Neural progenitor cell (in vitro differentiated cells): ENCODE results near the gene GBP3. TPM values are rescaled to one million over a fixed set of nuclear protein-coding genes. Genes with fewer than 3 reads are reported as not detected.
"Not testable (repeated sequence)": the region's sequence is repeated elsewhere in the genome, so short reads cannot be mapped to it uniquely, and the experiment has no call there.

Experiments
- DNase-seq: peaks from one replicate; pipeline ENCODE4 v3.0.0-alpha.2; 2016; ENCODE audit warnings: low spot score
- H2AFZ ChIP-seq: fragments of 200-600 bp; sonication (generic); replicated peaks from 2 replicates; pipeline ENCODE4 v1.6.1; 2016; ENCODE audit warnings: antibody characterized with exemption
- H3F3A ChIP-seq: fragments of 200-600 bp; sonication (generic); 2 replicates; pipeline ENCODE4 v1.6.1; 2016; ENCODE audit warnings: antibody characterized with exemption, low read depth
- H3K27ac ChIP-seq: fragments of 200-600 bp; sonication (generic); 2 replicates; pipeline ENCODE4 v1.5.1; 2016; ENCODE audit warnings: mild to moderate bottlenecking
- H3K27me3 ChIP-seq: fragments of 200-600 bp; sonication (generic); 2 replicates; pipeline ENCODE4 v1.6.1; 2016; ENCODE audit warnings: mild to moderate bottlenecking, moderate library complexity
- H3K36me3 ChIP-seq: fragments of 200-600 bp; sonication (generic); 2 replicates; pipeline ENCODE4 v1.5.1; 2016
- H3K4me1 ChIP-seq: fragments of 200-600 bp; sonication (generic); 2 replicates; pipeline ENCODE4 v1.6.1; 2016; ENCODE audit warnings: mixed run types
- H3K4me2 ChIP-seq: fragments of 200-600 bp; sonication (generic); 2 replicates; pipeline ENCODE4 v1.6.1; 2016
- H3K4me3 ChIP-seq: fragments of 200-600 bp; sonication (generic); 2 replicates; pipeline ENCODE4 v1.5.1; 2016
- H3K79me2 ChIP-seq: fragments of 200-600 bp; sonication (generic); 2 replicates; pipeline ENCODE4 v1.6.1; 2016; ENCODE audit warnings: low read depth
- H3K9ac ChIP-seq: fragments of 200-600 bp; sonication (generic); 2 replicates; pipeline ENCODE4 v1.6.1; 2016
- H3K9me3 ChIP-seq: fragments of 200-600 bp; sonication (generic); 2 replicates; pipeline ENCODE4 v1.5.1; 2016; ENCODE audit warnings: low read depth
- H4K20me1 ChIP-seq: fragments of 200-600 bp; sonication (generic); 2 replicates; pipeline ENCODE4 v1.6.1; 2016; ENCODE audit warnings: low read depth
- H3K27ac Mint-ChIP-seq: 3 replicates; pipeline ENCODE4 v1.8.0; 2021; ENCODE audit warnings: mixed read lengths
- H3K27me3 Mint-ChIP-seq: 2 replicates; pipeline ENCODE4 v1.8.0; 2022; ENCODE audit warnings: low read depth, mild to moderate bottlenecking, inconsistent platforms, moderate library complexity, mixed read lengths; ENCODE audit not compliant: insufficient read depth
- H3K36me3 Mint-ChIP-seq: 3 replicates; pipeline ENCODE4 v1.8.0; 2021; ENCODE audit warnings: mixed read lengths
- H3K4me1 Mint-ChIP-seq: 3 replicates; pipeline ENCODE4 v1.8.0; 2021; ENCODE audit warnings: mixed read lengths
- H3K4me3 Mint-ChIP-seq: 3 replicates; pipeline ENCODE4 v1.8.0; 2021; ENCODE audit warnings: mild to moderate bottlenecking, moderate library complexity, mixed read lengths
- H3K9me3 Mint-ChIP-seq: 3 replicates; pipeline ENCODE4 v1.8.0; 2020; ENCODE audit warnings: mixed read lengths
- EZH2 ChIP-seq: fragments of 200-600 bp; sonication (generic); IDR thresholded peaks from 2 replicates; pipeline ENCODE4 v1.6.1; 2017; ENCODE audit warnings: antibody characterized with exemption, mild to moderate bottlenecking, moderate library complexity
- EZH2phosphoT487 ChIP-seq: fragments of 200-600 bp; sonication (generic); IDR thresholded peaks from 2 replicates; pipeline ENCODE4 v1.6.1; 2017; ENCODE audit warnings: antibody characterized with exemption
- total RNA-seq: library from RNA; depleted of rRNA; stranded (reverse); fragments of >200 nt; gene quantifications from 2 replicates; pipeline ENCODE4 v1.2.3, GENCODE V29; 2015; ENCODE audit warnings: low replicate concordance
- TF ChIP-seq, protein P1 (sequence below): fragments of 200-600 bp; sonication (generic); IDR thresholded peaks from 2 replicates; pipeline ENCODE4 v1.5.1; 2017; ENCODE audit warnings: antibody characterized with exemption, mild to moderate bottlenecking

GBP3 gene
- total RNA-seq, 1 donor from 2014 or later, result not detected

DNA sequence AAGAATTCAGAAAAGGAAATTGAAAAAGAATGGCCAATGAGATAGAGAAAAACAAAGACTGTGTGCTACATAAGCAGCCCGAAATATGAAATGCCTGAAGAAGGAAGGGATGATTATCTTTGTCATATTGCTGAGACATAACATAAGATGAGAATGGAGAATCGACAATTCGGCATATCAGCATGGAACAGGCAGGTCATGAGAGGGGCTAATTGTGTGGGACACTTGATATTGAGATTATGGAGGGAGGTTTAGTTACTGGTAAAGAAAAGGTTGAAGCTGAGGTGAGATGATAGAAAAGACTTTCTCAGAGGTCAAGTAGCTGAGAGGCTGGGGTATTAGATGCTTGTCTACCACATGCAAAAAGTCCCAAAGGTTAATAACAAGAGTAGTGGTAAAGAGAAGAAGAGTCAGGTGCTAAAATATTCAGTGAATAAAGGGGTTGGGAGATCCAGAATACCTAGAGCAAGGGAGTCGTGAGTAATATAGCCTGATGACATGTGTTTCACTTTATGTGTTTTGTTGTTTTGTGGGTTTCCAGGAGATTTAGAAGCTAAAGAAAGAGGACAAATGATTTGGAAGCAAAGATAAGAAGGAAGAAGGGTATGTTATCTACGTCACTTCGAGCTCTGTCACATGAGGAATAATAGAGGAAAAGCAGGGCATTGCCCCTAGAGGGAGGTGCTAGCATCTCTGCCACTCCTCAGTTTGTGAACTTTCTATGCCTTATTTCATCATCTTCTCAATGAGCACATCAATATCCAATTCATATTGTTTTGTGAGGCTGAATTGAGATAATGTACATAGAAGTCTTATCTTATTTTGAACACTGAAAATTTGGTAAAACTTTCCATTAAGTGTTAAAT, 23.9 kb upstream of the GBP3 start:
- H3F3A ChIP-seq, H3K27me3 ChIP-seq, H3K9me3 ChIP-seq, H3K79me2 ChIP-seq, H4K20me1 ChIP-seq, H3K27ac ChIP-seq, H3K27me3 Mint-ChIP-seq, H3K4me3 Mint-ChIP-seq, H3K9ac ChIP-seq, H2AFZ ChIP-seq, H3K9me3 Mint-ChIP-seq, H3K4me3 ChIP-seq, H3K36me3 Mint-ChIP-seq, H3K4me2 ChIP-seq, H3K4me1 ChIP-seq, H3K36me3 ChIP-seq, H3K27ac Mint-ChIP-seq, DNase-seq, H3K4me1 Mint-ChIP-seq: not testable (repeated sequence)
- TF ChIP-seq, protein P1, sequence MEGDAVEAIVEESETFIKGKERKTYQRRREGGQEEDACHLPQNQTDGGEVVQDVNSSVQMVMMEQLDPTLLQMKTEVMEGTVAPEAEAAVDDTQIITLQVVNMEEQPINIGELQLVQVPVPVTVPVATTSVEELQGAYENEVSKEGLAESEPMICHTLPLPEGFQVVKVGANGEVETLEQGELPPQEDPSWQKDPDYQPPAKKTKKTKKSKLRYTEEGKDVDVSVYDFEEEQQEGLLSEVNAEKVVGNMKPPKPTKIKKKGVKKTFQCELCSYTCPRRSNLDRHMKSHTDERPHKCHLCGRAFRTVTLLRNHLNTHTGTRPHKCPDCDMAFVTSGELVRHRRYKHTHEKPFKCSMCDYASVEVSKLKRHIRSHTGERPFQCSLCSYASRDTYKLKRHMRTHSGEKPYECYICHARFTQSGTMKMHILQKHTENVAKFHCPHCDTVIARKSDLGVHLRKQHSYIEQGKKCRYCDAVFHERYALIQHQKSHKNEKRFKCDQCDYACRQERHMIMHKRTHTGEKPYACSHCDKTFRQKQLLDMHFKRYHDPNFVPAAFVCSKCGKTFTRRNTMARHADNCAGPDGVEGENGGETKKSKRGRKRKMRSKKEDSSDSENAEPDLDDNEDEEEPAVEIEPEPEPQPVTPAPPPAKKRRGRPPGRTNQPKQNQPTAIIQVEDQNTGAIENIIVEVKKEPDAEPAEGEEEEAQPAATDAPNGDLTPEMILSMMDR, result peak; percentile 4

DNA sequence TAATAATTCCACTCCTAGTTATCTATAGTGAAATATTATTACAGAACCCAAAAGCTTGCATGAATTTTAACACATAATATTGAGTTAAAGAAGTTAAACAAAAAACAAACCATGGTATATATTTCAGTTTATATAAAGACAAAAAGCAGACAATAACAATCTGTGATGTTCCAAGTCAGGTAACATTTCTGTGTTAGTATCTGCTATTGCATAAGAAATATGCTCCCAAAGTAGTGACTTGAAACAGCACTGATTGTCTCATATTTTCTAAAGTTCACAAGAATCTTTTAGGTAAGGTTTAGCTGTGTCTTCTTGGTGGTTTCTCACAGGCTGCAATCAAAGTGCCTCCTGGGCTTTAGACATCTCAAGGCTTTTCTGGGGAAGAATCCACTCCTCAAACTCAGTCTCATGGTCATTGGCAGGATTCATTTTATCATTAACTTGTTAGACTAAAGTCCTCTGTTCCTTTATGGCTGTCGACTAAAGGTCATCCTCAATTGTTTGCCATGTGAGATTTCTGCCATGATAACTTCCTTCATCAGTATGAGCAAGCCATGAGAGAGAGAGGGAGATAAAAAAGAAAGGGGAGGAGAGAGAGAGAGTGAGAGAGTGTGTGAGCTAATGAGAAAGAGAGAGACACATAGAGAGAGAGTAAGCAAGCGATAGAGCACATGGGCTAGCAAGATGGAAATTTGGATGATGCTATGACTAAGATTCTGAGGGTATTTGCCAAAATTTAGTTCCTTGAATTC, 22.5 kb upstream of the GBP3 start:
- DNase-seq, result no peak
- H3K27ac Mint-ChIP-seq, result no peak overlapping the region

DNA sequence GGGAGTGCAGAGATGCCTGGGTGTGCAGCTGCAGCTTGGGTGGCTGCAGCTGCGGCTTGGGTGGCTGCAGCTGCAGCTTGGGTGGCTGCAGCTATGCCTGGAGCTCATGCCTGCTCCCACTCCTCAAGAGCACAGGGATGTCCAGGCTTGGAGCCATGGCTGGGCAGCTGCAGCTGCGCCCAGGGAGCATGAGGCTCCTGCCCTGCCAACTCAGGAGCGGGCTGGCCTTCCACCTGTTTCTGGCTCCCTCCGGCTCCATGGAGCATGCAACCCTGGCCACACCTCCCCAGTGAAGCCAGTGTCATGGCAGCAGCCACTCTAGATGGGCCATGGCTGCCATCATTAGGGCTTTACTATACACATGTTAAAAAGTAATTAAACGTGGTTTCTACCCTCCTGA, 21.3 kb upstream of the GBP3 start:
- Histone ChIP-seq H3K9me3 (no peaks in the 10 kb centered on the region), H3K27me3 (no peaks in the 10 kb centered on the region), H4K20me1 (no peaks in the 10 kb centered on the region), H3K4me1 (no peaks in the 10 kb centered on the region), H3K36me3 (no peaks in the 10 kb centered on the region), H3F3A (no peaks in the 10 kb centered on the region), H2AFZ (no peak overlapping the region), H3K9ac (no peak overlapping the region), H3K4me2 (no peak overlapping the region), H3K79me2 (no peaks in the 10 kb centered on the region), H3K27ac (no peak overlapping the region), H3K4me3 (no peak overlapping the region)
- Mint-ChIP-seq H3K27me3 (no peaks in the 10 kb centered on the region), H3K27ac (no peak overlapping the region), H3K4me1 (no peaks in the 10 kb centered on the region), H3K36me3 (no peaks in the 10 kb centered on the region), H3K4me3 (no peak overlapping the region), H3K9me3 (peaks cover 2% of the 10 kb centered on the region)
- TF ChIP-seq EZH2phosphoT487, result no peak
- TF ChIP-seq, protein P1, result no peak
- TF ChIP-seq EZH2, result no peak
- no peak for DNase-seq

More for the DNA sequence above, 22.5 kb upstream of the GBP3 start:
- no peak overlapping the region for H3K4me3 Mint-ChIP-seq
- no peaks in the 10 kb centered on the region for H3K27me3 Mint-ChIP-seq
- H3K36me3 ChIP-seq, result no peaks in the 10 kb centered on the region
- H3K36me3 Mint-ChIP-seq, result no peaks in the 10 kb centered on the region
- no peaks in the 10 kb centered on the region for H3F3A ChIP-seq
- no peak overlapping the region for H3K27ac ChIP-seq
- H3K4me1 Mint-ChIP-seq, result no peaks in the 10 kb centered on the region
- H4K20me1 ChIP-seq, result no peaks in the 10 kb centered on the region
- H3K79me2 ChIP-seq, result no peaks in the 10 kb centered on the region
- H3K9me3 ChIP-seq, result no peaks in the 10 kb centered on the region
- no peaks in the 10 kb centered on the region for H3K4me1 ChIP-seq
- no peak overlapping the region for H2AFZ ChIP-seq
- no peak overlapping the region for H3K9ac ChIP-seq
- no peak overlapping the region for H3K4me3 ChIP-seq
- H3K9me3 Mint-ChIP-seq, result peaks cover 2% of the 10 kb centered on the region
- TF ChIP-seq EZH2phosphoT487 (no peak), EZH2 (no peak)
- TF ChIP-seq, protein P1, result no peak
- H3K4me2 ChIP-seq, result no peak overlapping the region
- no peaks in the 10 kb centered on the region for H3K27me3 ChIP-seq
